GM20431 (cell line): ENCODE results near the gene MSANTD2.

Experiments used
- in situ Hi-C: fragments of 300-500 bp; cut with MseI, MboI; formaldehyde crosslinking; loops from one replicate; pipeline ENCODE4 v1.15.0; 2020; ENCODE audit warnings: low sequenced_read_pairs; ENCODE audit not compliant: unreplicated experiment

Gene MSANTD2

GRCh38 chr11:124758355-124759265 is 41.6 kb downstream of the MSANTD2 start:
- in situ Hi-C loops: loop anchor here (25.0 kb wide), 1 partner anchor 96 kb away; the partner anchor contains the start of genes SIAE and SPA17

- in situ Hi-C loops: loop anchor here (25.0 kb wide), 1 partner anchor 95 kb away; the partner anchor contains the start of genes SIAE and SPA17
Observed at GRCh38 chr11:124757320-124757719, 42.9 kb downstream of the MSANTD2 start.

DNA sequence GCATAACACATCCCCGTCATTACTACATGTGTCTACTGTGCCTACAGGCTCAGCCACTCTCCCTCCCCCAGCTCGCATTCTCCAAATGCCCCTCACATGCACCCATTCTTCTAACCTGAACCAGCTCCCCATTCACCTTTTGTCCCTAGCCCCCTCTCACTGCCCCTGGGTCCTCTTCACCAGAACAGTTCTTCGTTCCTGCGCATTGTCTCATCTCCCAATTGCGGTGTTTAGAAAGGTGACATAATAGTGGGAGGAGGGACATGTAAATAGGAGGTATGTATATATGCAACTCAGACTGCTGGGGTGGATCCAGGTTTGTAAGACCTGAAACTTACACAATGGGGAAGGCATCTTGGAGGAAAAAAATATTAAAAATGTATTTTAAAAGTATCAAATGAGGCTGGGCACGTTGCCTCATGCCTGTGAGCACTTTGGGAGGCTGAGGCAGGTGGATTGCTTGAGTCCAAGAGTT is 43.4 kb downstream of the MSANTD2 start:
- in situ Hi-C loops: loop anchor here (25.0 kb wide), 1 partner anchor 94 kb away; the partner anchor contains the start of genes SIAE and SPA17

DNA sequence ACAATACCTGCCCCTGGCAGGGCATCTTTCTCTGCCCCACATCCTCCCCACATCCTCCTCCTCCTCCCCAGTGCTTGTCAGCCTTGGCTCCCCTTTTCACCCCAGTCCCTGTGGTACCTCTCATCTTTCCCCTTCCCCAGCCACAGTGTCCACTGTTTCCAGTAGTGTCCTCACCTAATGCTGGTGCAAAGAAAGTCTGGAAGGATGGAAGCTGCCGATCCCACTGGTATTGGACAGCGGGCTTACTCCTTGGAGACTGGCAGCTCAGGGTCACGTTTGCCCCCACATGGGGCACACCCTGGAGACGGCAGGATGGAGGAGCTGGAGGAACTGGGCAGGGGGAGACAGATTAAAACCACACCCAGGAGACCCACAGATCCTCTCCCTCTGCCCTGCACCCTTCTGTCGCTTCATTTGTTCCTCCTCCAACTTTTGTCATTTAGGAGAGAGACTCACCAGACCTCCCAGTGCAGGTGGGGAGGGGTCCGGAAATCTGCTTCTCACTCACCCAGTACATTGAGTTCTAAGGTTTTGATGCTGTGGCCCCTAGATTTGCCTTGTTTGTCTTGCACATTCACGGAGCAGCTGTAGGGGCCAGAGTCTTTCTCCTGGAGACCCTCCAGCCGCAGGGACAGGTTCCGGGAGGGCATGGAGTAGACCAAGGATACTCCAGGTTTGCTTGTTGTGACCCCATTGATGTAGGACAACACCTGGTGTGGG is 44.0 kb downstream of the MSANTD2 start:
- in situ Hi-C loops: loop anchor here (25.0 kb wide), 1 partner anchor 94 kb away; the partner anchor contains the start of genes SIAE and SPA17

DNA sequence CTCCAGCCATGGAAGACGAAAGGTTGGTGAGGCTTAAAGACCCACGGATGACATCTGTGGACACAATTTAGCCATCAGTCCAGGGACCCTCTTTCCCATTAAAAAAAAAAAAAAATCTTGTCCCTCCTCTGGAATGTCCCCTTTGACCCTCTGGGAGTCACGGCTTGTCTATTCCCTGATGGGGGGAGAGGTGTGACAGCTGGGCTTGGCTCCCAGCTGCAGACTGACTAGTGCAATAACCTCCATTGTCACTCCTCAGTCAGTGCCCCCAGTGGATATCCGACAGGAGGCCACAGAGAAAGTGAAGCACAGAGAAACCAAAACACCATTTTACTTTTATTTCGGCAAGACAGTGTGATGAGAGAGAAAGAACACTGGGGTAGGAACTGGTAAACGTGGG is 45.5 kb downstream of the MSANTD2 start:
- in situ Hi-C loops: loop anchor here (25.0 kb wide), 1 partner anchor 92 kb away; the partner anchor contains the start of genes SIAE and SPA17

GRCh38 chr11:124754309-124754708 is 45.9 kb downstream of the MSANTD2 start:
- in situ Hi-C loops: loop anchor here (25.0 kb wide), 1 partner anchor 92 kb away; the partner anchor contains the start of genes SIAE and SPA17

GRCh38 chr11:124753624-124754023 is 46.6 kb downstream of the MSANTD2 start:
- in situ Hi-C loops: loop anchor here (25.0 kb wide), 1 partner anchor 91 kb away; the partner anchor contains the start of genes SIAE and SPA17

GRCh38 chr11:124753205-124753604 is 47.0 kb downstream of the MSANTD2 start:
- in situ Hi-C loops: loop anchor here (25.0 kb wide), 1 partner anchor 91 kb away; the partner anchor contains the start of genes SIAE and SPA17

DNA sequence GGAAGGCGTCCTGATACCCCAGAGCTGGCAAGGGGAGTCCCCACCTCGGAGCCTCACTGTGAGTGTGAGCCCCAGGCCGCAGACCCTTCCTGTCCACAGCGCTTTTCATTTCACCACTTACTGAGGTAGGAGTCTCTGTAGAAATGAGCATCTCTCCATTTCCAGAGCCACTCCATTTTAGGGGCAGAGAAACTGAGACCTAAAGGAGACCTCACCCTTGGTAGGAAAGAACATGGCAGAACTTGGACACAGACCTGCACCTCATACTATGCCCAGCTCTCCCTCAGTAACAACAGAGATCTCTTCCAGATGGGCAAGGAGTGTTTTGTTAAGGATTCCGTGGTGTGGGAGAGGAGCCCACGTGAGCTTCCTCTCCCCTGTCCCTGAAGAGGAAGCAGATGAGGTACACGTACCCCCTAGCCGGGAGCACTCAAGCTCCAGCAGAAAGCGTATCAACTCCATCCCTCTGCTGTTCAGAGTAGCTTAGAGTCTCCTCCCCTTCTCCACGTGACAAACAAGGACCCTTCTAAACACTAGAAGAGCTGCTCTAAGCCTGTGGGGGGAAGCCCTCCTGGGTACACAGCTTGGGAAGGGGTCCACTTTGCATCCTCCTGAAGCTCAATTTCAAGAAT is 47.6 kb downstream of the MSANTD2 start:
- in situ Hi-C loops: loop anchor here (25.0 kb wide), 1 partner anchor 90 kb away; the partner anchor contains the start of genes SIAE and SPA17

- in situ Hi-C loops: loop anchor here (25.0 kb wide), 1 partner anchor 90 kb away; the partner anchor contains the start of genes SIAE and SPA17
Observed at GRCh38 chr11:124751741-124752470, 48.3 kb downstream of the MSANTD2 start, which contains the start of gene VSIG2. Gene VSIG2 (minus strand): TSS chr11:124752255. CDS start chr11:124752137, 118 bp downstream.

GRCh38 chr11:124751391-124751740 is 48.8 kb downstream of the MSANTD2 start:
- in situ Hi-C loops: loop anchor here (25.0 kb wide), 1 partner anchor 89 kb away; the partner anchor contains the start of genes SIAE and SPA17

- in situ Hi-C loops: loop anchor here (25.0 kb wide), 1 partner anchor 88 kb away; the partner anchor contains the start of genes SIAE and SPA17
Observed at GRCh38 chr11:124749912-124750311, 50.3 kb downstream of the MSANTD2 start.

- in situ Hi-C loops: no loop called here
Observed at GRCh38 chr11:124748481-124749343, 51.5 kb downstream of the MSANTD2 start.

- in situ Hi-C loops: no loop called here
Observed at GRCh38 chr11:124748100-124748418, 52.1 kb downstream of the MSANTD2 start.

GRCh38 chr11:124747406-124748099 is 52.7 kb downstream of the MSANTD2 start:
- in situ Hi-C loops: no loop called here

DNA sequence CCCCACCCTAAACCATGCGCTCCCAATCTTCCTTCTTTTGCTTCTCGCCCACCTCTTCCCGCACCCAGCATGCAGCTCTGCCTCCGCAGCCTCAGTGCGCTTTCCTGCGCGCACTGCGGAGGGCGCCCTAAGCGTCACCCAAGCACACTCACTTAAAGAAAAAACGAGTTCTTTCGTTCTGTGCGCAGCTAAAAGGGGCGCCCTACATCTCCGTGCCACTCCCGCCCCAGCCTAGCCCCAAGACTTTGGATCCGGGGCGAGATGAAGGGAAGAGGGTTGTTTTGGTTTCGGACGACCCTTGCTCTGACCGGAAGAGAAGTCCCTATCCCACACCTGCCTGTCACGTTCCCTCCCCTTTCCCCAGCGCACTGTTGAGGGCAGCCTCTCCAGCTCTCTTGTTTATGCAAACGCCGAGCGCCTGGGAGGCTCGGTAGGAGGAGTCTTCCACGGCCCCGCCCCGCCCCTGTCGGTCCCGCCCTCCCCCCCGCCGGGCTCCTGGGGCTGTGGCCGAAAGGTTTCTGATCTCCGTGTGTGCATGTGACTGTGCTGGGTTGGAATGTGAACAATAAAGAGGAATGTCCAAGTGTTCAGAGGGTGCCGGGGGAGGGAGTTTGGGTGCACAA is 53.5 kb downstream of the MSANTD2 start:
- in situ Hi-C loops: no loop called here
